DOHH2 (cell line): ENCODE data around the gene COL5A1.

Experiments
- EZH2phosphoT487 ChIP-seq: fragments of 200-600 bp; sonication (generic); IDR thresholded peaks from 2 replicates; pipeline ENCODE4 v1.6.1; 2017; ENCODE audit warnings: borderline replicate concordance, mild to moderate bottlenecking, antibody characterized with exemption, low read length, moderate library complexity, mixed read lengths
- TF ChIP-seq, protein P1 (sequence below): fragments of 200-600 bp; sonication (generic); IDR thresholded peaks from one replicate; pipeline ENCODE4 v1.5.1; 2014; ENCODE audit warnings: antibody characterized with exemption, mild to moderate bottlenecking, low read depth, low read length; ENCODE audit not compliant: poor library complexity, severe bottlenecking

DNA sequence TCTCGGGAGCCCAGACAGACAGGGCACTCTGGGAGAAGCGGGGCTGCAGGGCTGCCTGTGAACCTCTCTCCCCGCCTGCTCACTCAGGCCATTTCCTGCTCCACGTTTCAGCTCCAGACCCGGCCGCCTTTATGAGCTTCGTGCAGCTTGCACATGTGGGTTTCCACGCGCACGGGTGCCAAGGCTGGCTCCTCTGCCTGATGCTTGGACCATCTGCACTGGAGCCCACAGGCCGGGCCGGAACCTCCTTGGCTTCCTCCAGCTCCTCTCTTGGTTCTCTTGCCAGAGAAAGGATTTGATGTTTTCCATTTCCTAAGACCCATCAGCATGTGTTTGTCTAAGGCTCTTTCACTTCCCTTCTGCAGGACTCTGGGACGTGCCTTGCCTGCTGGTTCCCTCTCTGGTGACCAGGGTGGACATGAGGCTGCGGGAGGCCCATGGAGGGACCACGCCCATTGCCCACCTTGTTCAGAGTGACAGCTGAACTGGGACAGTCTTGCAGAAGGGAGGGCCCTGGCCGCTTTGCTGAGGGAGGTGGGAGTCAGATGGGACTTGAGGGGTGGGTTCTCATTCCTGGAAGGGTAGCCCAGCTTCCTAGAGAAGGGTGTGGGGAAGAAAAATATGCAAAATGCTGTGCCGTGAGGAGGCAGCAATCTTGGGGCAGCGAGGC is 23.3 kb upstream of the COL5A1 start:
- no peak for TF ChIP-seq EZH2phosphoT487
- TF ChIP-seq, protein P1, sequence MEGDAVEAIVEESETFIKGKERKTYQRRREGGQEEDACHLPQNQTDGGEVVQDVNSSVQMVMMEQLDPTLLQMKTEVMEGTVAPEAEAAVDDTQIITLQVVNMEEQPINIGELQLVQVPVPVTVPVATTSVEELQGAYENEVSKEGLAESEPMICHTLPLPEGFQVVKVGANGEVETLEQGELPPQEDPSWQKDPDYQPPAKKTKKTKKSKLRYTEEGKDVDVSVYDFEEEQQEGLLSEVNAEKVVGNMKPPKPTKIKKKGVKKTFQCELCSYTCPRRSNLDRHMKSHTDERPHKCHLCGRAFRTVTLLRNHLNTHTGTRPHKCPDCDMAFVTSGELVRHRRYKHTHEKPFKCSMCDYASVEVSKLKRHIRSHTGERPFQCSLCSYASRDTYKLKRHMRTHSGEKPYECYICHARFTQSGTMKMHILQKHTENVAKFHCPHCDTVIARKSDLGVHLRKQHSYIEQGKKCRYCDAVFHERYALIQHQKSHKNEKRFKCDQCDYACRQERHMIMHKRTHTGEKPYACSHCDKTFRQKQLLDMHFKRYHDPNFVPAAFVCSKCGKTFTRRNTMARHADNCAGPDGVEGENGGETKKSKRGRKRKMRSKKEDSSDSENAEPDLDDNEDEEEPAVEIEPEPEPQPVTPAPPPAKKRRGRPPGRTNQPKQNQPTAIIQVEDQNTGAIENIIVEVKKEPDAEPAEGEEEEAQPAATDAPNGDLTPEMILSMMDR = no peak
